Colonic mucosa (tissue), 4 donors: ENCODE results near the gene CACNA2D4. TPM values are rescaled to one million over a fixed set of nuclear protein-coding genes. Genes with fewer than 3 reads are reported as not detected.

Source experiments
- DNase-seq: peaks from one replicate; pipeline ENCODE4 v3.0.0-alpha.2; 2020
- H3K27ac ChIP-seq: fragments of 200-600 bp; one replicate; pipeline ENCODE4 v1.8.0; 2021
- H3K27me3 ChIP-seq: fragments of 200-600 bp; one replicate; pipeline ENCODE4 v1.8.0; 2021
- H3K36me3 ChIP-seq: fragments of 200-600 bp; one replicate; pipeline ENCODE4 v1.8.0; 2021
- H3K4me1 ChIP-seq: fragments of 200-600 bp; one replicate; pipeline ENCODE4 v1.8.0; 2021; ENCODE audit warnings: mild to moderate bottlenecking
- H3K4me3 ChIP-seq: fragments of 200-600 bp; one replicate; pipeline ENCODE4 v1.8.0; 2021
- H3K9ac ChIP-seq, 2 donors: one replicate each; pipeline ENCODE4 v1.7.0; 2013; ENCODE audit warnings: control low read depth in 2 of 2, low read depth in 2 of 2, low read length in 2 of 2
- H3K9me3 ChIP-seq: fragments of 200-600 bp; one replicate; pipeline ENCODE4 v1.8.0; 2021
- intact Hi-C: fragments of 100-400 bp; cut with DNase I; formaldehyde crosslinking; loops from one replicate; pipeline ENCODE4 v1.14.1; 2022
- total RNA-seq, 2 donors: library from RNA; stranded (reverse); fragmentation: NEBNext Ultra II Directional in 1 of 2; extraction: Animal tissue kit (Norgen Biotek cat#: 25700) in 1 of 2; gene quantifications; one replicate each; pipeline ENCODE4 v1.2.1, GENCODE V29; 2021
- TF ChIP-seq, protein P1 (sequence below): fragments of 200-600 bp; IDR thresholded peaks from one replicate; pipeline ENCODE4 v1.8.0; 2022; ENCODE audit warnings: antibody characterized with exemption, mild to moderate bottlenecking
- donor health status: healthy.
- donor health status: DM: no; HTN: no; CAD: no.
- donor health status: DM: no; HTN: no; CAD: no.

Gene CACNA2D4
- total RNA-seq, 2 donors from 2014 or later: 3.3 to 3.7 TPM

- Histone ChIP-seq H3K36me3 (no peaks in the 10 kb centered on the region), H3K27ac (no peak overlapping the region), H3K4me1 (no peaks in the 10 kb centered on the region), H3K27me3 (no peaks in the 10 kb centered on the region), H3K4me3 (no peak overlapping the region), H3K9me3 (no peaks in the 10 kb centered on the region), H3K9ac (no peak overlapping the region)
- DNase-seq: peak; percentile 10
- TF ChIP-seq, protein P1, sequence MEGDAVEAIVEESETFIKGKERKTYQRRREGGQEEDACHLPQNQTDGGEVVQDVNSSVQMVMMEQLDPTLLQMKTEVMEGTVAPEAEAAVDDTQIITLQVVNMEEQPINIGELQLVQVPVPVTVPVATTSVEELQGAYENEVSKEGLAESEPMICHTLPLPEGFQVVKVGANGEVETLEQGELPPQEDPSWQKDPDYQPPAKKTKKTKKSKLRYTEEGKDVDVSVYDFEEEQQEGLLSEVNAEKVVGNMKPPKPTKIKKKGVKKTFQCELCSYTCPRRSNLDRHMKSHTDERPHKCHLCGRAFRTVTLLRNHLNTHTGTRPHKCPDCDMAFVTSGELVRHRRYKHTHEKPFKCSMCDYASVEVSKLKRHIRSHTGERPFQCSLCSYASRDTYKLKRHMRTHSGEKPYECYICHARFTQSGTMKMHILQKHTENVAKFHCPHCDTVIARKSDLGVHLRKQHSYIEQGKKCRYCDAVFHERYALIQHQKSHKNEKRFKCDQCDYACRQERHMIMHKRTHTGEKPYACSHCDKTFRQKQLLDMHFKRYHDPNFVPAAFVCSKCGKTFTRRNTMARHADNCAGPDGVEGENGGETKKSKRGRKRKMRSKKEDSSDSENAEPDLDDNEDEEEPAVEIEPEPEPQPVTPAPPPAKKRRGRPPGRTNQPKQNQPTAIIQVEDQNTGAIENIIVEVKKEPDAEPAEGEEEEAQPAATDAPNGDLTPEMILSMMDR: no peak
- intact Hi-C loops: no loop called here
Observed at GRCh38 chr12:1911598-1912575, 6.6 kb downstream of the CACNA2D4 start.

- no peak overlapping the region for H3K27ac ChIP-seq
- DNase-seq: no peak
- TF ChIP-seq, protein P1: no peak
- H3K4me1 ChIP-seq: no peaks in the 10 kb centered on the region
- intact Hi-C loops: no loop called here
- no peaks in the 10 kb centered on the region for H3K36me3 ChIP-seq
- no peaks in the 10 kb centered on the region for H3K27me3 ChIP-seq
- no peaks in the 10 kb centered on the region for H3K9me3 ChIP-seq
- H3K9ac ChIP-seq: no peak overlapping the region
- H3K4me3 ChIP-seq: no peak overlapping the region
Observed at GRCh38 chr12:1910468-1910867, 8.0 kb downstream of the CACNA2D4 start.

- Histone ChIP-seq H3K27ac (no peak overlapping the region), H3K27me3 (no peaks in the 10 kb centered on the region), H3K4me3 (no peak overlapping the region), H3K9me3 (no peaks in the 10 kb centered on the region), H3K9ac (no peak overlapping the region), H3K4me1 (no peaks in the 10 kb centered on the region), H3K36me3 (no peaks in the 10 kb centered on the region)
- intact Hi-C loops: no loop called here
- TF ChIP-seq, protein P1: no peak
- no peak for DNase-seq
Observed at GRCh38 chr12:1908758-1909157, 9.7 kb downstream of the CACNA2D4 start.

- TF ChIP-seq, protein P1: no peak
Observed at GRCh38 chr12:1907652-1908611, 10.5 kb downstream of the CACNA2D4 start.

GRCh38 chr12:1906579-1906978, 11.9 kb downstream of the CACNA2D4 start:
- Histone ChIP-seq H3K9me3 (no peaks in the 10 kb centered on the region), H3K4me3 (no peak overlapping the region), H3K27me3 (no peaks in the 10 kb centered on the region), H3K9ac (no peak overlapping the region), H3K36me3 (no peaks in the 10 kb centered on the region), H3K27ac (no peak overlapping the region), H3K4me1 (no peaks in the 10 kb centered on the region)
- TF ChIP-seq, protein P1: no peak
- intact Hi-C loops: no loop called here
- DNase-seq: peak; percentile 7

More at GRCh38 chr12:1907652-1908611, 10.5 kb downstream of the CACNA2D4 start:
- Histone ChIP-seq H3K9ac (peak overlapping the region; percentile 4 to 12), H3K27ac (no peak overlapping the region), H3K9me3 (no peaks in the 10 kb centered on the region), H3K4me3 (peak overlapping the region; percentile 22), H3K27me3 (no peaks in the 10 kb centered on the region), H3K36me3 (no peaks in the 10 kb centered on the region), H3K4me1 (no peaks in the 10 kb centered on the region)
- intact Hi-C loops: no loop called here
- DNase-seq: peak; percentile 80
